ENCODE data around the gene FAM114A2.

FAM114A2 gene

GRCh38 chr5:153981905-153982605, 56.7 kb downstream of the FAM114A2 start:
- no peak for DNase-seq

DNA sequence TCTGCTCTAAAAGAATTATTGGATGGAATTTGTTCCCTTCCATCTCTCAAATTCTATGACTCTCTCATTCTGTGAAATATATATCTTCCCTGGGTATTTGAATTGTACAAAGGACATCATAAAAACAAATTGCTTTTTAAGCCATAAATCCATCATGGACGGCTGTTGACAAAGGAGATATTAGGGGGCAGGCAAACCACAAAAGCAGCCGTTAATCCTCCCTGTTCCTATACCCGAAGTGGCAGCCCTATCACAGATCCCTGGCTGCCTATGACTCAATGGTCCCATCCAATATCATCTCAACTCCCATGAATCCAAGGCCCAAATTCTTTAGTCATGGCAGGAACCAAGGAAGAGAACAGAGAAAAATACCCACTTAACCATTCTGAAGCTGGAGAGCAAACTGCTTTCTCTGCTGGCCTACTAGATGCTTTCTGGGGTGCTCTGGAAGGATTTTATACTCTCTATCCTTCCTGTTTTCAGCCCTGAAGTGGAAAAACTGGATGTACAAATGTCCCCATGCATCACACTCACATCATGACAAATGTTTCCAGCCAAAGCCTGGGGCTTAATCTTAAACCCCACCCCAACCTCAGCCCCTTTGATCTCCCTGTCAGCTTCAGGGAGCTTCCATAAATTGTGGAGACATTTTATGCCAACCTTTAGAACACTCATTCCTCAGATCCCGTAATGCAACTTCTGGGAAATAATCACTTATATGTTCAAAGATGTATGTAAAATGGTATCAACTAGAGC, 59.5 kb downstream of the FAM114A2 start:
- DNase-seq: no peak

DNA sequence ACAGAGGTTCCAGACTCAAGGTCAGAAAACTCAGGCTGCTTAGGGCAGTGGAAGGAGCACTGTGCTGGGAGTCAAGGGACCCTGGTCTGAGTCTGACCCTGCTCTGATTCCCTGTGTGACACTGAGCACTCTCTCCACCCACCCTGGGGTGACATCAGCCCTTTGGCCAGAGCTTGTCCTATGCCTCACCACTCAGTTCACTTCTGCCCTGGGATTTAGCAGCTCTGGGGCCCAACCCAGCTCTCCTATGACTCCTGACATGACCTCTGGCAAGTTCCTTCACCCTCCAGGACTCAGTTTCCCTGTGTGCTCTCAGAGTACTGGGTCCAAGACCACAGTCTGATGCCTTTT, 63.9 kb downstream of the FAM114A2 start:
- no peak for DNase-seq

DNA sequence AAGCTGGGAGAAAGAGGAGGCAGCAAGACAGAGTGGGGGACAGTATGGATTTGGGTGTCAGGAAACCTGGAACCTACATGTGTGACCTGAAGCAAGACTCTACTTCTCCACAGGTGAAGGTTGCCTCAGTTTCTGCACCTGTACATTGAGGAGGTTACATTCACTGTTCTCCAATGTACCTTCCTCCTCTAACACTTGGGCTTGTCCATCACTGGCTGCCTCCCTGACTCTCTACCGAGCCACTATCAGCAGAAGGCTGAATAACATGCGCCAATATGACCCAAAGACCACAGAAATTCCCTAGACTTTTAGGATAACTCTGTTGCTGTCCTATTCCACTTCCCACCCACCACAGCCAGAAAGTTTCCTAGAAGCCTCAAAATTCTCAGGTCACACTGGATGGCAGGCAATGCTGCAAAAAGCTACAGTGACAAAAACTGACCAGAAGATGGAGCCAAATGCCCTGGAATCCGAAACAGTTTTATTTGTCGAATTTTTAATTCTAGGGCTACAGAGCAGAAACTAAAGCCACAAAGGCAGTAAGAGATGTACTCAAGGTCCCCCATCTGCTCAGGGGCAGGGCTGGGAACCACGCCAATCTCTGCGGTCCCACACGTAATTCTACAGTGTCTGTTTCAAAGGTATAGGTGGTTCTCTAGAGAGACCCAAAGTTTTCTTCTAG, 64.4 kb downstream of the FAM114A2 start:
- no peak for DNase-seq

- no peak for DNase-seq
Observed at GRCh38 chr5:153972240-153972639, 66.5 kb downstream of the FAM114A2 start.

- no peak for DNase-seq
Observed at GRCh38 chr5:153970496-153970895, 68.2 kb downstream of the FAM114A2 start.

- no peak for DNase-seq
Observed at GRCh38 chr5:153969563-153969895, 69.2 kb downstream of the FAM114A2 start.

DNA sequence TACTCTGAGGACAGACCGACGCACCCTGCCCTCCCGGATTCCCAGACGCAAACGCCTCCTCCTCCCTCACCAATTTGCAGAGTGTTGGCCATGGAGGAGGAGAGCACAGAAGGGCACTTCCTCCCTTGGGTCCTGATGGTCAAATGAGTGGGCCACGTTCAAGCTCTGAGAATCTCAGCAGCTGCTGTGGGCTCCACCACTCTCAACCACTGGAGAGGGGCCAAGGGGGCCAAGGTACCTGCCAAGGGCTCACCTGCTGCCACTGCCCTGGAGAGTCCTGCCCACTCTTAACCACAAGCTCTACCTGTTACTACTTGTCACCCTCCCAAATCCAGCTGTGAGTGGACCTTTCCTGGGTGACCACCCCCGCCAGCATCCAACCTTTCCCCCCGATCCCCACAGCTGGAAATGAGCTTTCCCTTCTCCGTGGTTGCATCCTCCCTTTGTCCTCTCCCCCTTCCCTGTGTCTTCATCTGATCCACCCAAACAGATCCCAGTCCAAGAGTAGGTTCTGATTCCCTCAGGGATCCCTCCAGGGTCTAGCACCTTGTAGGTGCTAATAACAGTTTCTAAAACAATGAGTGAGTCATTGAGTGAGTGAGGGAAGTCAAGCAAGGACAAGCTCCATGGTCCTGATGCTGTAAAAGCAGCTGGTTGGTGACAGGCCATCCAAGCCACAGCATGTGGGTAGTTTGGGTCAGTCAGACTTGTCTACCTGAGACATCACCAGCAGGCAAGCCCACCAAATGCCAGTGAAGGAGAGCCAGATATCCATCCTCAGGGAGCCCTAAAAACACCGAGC, 69.7 kb downstream of the FAM114A2 start:
- DNase-seq: no peak

GRCh38 chr5:153964880-153965645, 73.6 kb downstream of the FAM114A2 start:
- DNase-seq: peak; percentile 13

GRCh38 chr5:153964191-153964879, 74.4 kb downstream of the FAM114A2 start:
- DNase-seq: no peak

GRCh38 chr5:153960269-153961215, 78.2 kb downstream of the FAM114A2 start:
- DNase-seq: no peak

DNA sequence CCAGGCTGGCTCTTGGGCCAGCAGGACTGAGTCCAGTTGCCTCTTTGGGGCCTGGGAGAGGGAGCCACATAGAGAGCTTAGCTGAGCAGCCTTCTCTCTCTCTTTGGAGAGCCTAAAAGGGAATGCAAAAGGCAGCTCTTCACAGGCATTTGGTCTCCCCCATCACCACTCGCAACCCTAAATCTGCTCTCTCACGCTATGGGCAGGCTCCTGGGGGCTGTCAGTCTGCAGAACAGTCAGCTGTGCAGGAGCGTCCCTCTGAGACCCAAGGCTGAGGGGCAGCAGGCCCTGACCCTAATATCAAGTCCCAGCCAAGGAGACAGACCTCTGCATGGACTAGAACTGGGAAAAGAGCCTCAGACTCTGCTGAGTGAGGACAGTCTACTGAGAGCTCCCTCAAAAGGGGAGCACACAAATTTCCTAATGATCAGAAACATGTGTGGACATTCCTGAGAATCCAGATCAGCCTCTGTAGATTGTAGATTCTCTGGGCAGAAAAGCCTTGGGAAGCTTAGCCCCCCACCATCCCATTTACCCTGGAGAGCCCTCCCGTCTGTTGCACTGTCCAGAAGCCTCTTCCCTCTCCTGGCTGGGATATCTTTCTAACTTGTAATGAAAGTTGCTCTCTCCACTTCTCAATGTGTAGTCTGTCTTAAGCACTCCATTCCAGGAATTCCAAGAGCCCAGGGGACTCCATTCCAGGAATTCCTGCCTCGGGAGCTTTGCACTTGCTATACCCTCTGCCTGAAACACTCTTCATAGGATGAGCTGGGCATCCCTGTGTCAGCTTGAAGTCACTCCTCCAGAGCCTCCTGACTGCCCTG, 79.4 kb downstream of the FAM114A2 start:
- DNase-seq: no peak

DNA sequence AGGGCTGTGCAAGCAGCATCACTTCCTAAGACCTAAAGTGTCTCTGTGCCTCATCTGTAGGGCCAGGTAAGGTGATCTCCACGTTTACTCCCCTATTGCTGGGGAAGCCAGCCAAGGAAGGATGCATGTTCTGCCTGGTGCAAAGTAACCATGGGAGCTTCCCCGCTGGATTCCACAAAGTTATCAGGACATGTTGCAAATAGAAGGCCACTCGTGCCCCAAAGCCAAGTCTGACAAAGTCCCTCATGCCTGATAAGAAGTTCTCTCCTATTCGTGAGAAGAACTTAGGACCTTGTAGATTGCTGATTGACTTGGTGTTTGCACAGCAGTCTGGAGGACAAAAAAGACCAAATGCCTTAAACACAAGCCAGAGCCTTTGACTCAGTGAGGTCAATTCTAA, 81.5 kb downstream of the FAM114A2 start:
- no peak for DNase-seq

GRCh38 chr5:153953411-153953810, 85.3 kb downstream of the FAM114A2 start:
- no peak for DNase-seq

DNA sequence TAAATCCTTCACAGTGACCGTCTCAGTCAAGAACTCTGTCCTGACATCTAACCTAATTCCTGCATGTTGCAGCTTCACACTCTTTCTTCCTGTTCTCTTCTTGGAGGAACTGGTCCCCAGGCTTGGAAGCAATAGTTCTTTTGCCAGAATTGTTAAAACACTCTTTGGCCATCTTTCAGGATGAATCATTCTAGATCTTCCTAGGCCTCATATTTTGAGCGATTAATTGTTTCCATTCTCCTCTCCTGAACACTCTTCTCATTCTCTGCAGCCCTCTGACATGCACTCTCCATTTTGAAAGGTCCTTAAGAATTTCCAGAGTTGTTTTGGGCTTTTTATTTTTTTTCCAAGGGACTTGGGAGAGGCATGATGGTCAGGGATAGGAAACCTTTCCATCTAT, 85.8 kb downstream of the FAM114A2 start:
- no peak for DNase-seq

- no peak for DNase-seq
Observed at GRCh38 chr5:153952057-153952456, 86.7 kb downstream of the FAM114A2 start.

GRCh38 chr5:153941265-153941664, 97.4 kb downstream of the FAM114A2 start:
- no peak for DNase-seq
